ENCODE data around the gene PDE11A.
"Not testable (repeated sequence)": the region's sequence is repeated elsewhere in the genome, so short reads cannot be mapped to it uniquely, and the experiment has no call there.

GRCh38 chr2:177947598-177947997 is 125.0 kb downstream of the PDE11A start:
- not testable (repeated sequence) for TF ChIP-seq POLR2AphosphoS5 (IDR thresholded peaks at IDR 0.05; ENCODE audit: low read depth, low read length); REST (IDR thresholded peaks at IDR 0.05; ENCODE audit: low read depth); POLR2A (IDR thresholded peaks at IDR 0.05; ENCODE audit: borderline replicate concordance, extremely low read depth, insufficient read depth, insufficient read length); ELF1 (IDR thresholded peaks at IDR 0.05; ENCODE audit: borderline replicate concordance, low read depth); CTCF (IDR thresholded peaks at IDR 0.05 in 2 of 3, conservative IDR thresholded peaks at IDR 0.05 in 1 of 3; ENCODE audit: borderline replicate concordance in 1 of 3, insufficient read depth in 1 of 3, low read depth in 2 of 3, low read length in 2 of 3)
